H1 (cell line): Measurements from ENCODE around the gene MCM9.

ENCODE experiments used
- CTCF ChIP-seq, 3 experiments: IDR thresholded peaks; 1 replicate in 2 of 3; 2 replicates in 1 of 3; pipeline versions ENCODE4 v1.5.1 to v1.6.1; 2011; ENCODE audit warnings: low read length in 3 of 3, mild to moderate bottlenecking in 3 of 3, inconsistent platforms in 2 of 3, low read depth in 1 of 3, moderate library complexity in 1 of 3; ENCODE audit not compliant: insufficient read depth in 1 of 3; ENCODE audit errors: control extremely low read depth in 1 of 3
- EZH2 ChIP-seq: fragments of 200-600 bp; sonication (generic); IDR thresholded peaks from 2 replicates; pipeline ENCODE4 v1.7.1; 2012; ENCODE audit warnings: low read depth, mild to moderate bottlenecking, moderate library complexity, low read length, inconsistent platforms; ENCODE audit not compliant: severe bottlenecking

- TF ChIP-seq EZH2 (no peak), CTCF (IDR thresholded peaks at IDR 0.05; ENCODE audit: control extremely low read depth in 1 of 3, insufficient read depth in 1 of 3, low read depth in 1 of 3, low read length in 3 of 3) (no peak)
Observed at GRCh38 chr6:118869894-118870589, 64.9 kb downstream of the MCM9 start.
